Endodermal cell (in vitro differentiated cells): Measurements from ENCODE around the gene ZGLP1. TPM values are rescaled to one million over a fixed set of nuclear protein-coding genes. Genes with fewer than 3 reads are reported as not detected.
A peak's percentile ranks its signal among the peaks of the same experiment; 100 is the strongest.

Experiments
- DNase-seq: peaks from one replicate; pipeline ENCODE4 v3.0.0-alpha.2; 2017
- H3K27ac ChIP-seq: 2 replicates; pipeline ENCODE4 v1.5.1; 2013; ENCODE audit warnings: mild to moderate bottlenecking, low read depth, low read length, moderate library complexity
- H3K27me3 ChIP-seq: 2 replicates; pipeline ENCODE4 v1.6.1; 2013; ENCODE audit warnings: mild to moderate bottlenecking, low read length, moderate library complexity; ENCODE audit not compliant: insufficient read depth, control insufficient read depth, poor library complexity, severe bottlenecking
- H3K36me3 ChIP-seq: 2 replicates; pipeline ENCODE4 v1.7.0; 2013; ENCODE audit warnings: mild to moderate bottlenecking, low read length, moderate library complexity; ENCODE audit not compliant: control insufficient read depth, insufficient read depth
- H3K4me1 ChIP-seq: one replicate; pipeline ENCODE4 v1.7.0; 2013; ENCODE audit warnings: low read length; ENCODE audit not compliant: control insufficient read depth, insufficient read depth
- H3K4me3 ChIP-seq: 2 replicates; pipeline ENCODE4 v1.5.1; 2013; ENCODE audit warnings: mild to moderate bottlenecking, low read length, moderate library complexity
- H3K9ac ChIP-seq: 2 replicates; pipeline ENCODE4 v1.6.1; 2013; ENCODE audit warnings: mild to moderate bottlenecking, low read length, moderate library complexity; ENCODE audit not compliant: poor library complexity, severe bottlenecking; ENCODE audit errors: extremely low read depth
- H3K9me3 ChIP-seq: 2 replicates; pipeline ENCODE4 v1.6.1; 2013; ENCODE audit warnings: mild to moderate bottlenecking, low read length, moderate library complexity; ENCODE audit not compliant: control insufficient read depth
- H3K27ac Mint-ChIP-seq: 2 replicates; pipeline ENCODE4 v1.8.0; 2020; ENCODE audit warnings: mixed read lengths
- H3K27me3 Mint-ChIP-seq: 2 replicates; pipeline ENCODE4 v1.8.0; 2021; ENCODE audit warnings: mild to moderate bottlenecking, mixed read lengths; ENCODE audit not compliant: insufficient read depth
- H3K36me3 Mint-ChIP-seq: 2 replicates; pipeline ENCODE4 v1.8.0; 2020; ENCODE audit warnings: low read depth, mixed read lengths
- H3K4me1 Mint-ChIP-seq: 2 replicates; pipeline ENCODE4 v1.8.0; 2020; ENCODE audit warnings: mixed read lengths
- H3K4me3 Mint-ChIP-seq: 2 replicates; pipeline ENCODE4 v1.8.0; 2020; ENCODE audit warnings: mild to moderate bottlenecking, moderate library complexity, mixed read lengths
- H3K9me3 Mint-ChIP-seq: 2 replicates; pipeline ENCODE4 v1.8.0; 2020; ENCODE audit warnings: mild to moderate bottlenecking, mixed read lengths
- CTCF ChIP-seq: fragments of 200-600 bp; sonication (generic); conservative IDR thresholded peaks from 2 replicates; pipeline ENCODE4 v1.5.0; 2021; ENCODE audit warnings: antibody characterized with exemption, mild to moderate bottlenecking
- WGBS, 2 experiments: methylation state at CpG; one replicate each; pipeline versions ENCODE4 v1.1.5 to v1.1.7; 2013; ENCODE audit warnings: missing lambda C conversion rate in 2 of 2, mixed read lengths in 1 of 2; ENCODE audit not compliant: insufficient coverage in 1 of 2, insufficient read length in 1 of 2; 5-methylcytosine and 5-hydroxymethylcytosine counted together
- total RNA-seq, 2 donors: library from RNA; stranded (reverse); fragmentation: NEBNext Ultra II Directional in 1 of 2; extraction: Animal tissue kit (Norgen Biotek cat#: 25700) in 1 of 2; gene quantifications; 2 replicates in 1 of 2; 3 replicates in 1 of 2; pipeline ENCODE4 v1.2.1, GENCODE V29; 2021

Gene ZGLP1
- total RNA-seq, 2 donors from 2014 or later: 4.5 to 7.8 TPM

GRCh38 chr19:10262771-10263170, 46.8 kb downstream of the ZGLP1 start:
- H3K9me3 ChIP-seq: no peaks in the 10 kb centered on the region
- no peak overlapping the region for H3K9ac ChIP-seq
- Mint-ChIP-seq H3K9me3 (no peaks in the 10 kb centered on the region), H3K27ac (no peak overlapping the region), H3K4me1 (no peaks in the 10 kb centered on the region), H3K4me3 (no peak overlapping the region), H3K36me3 (peaks cover 16% of the 10 kb centered on the region), H3K27me3 (peaks cover 6% of the 10 kb centered on the region)
- H3K27me3 ChIP-seq: no peaks in the 10 kb centered on the region
- H3K4me3 ChIP-seq: no peak overlapping the region
- WGBS, 2 experiments: 93 to 100% methylated on average over 6 to 7 of the region's 7 CpGs
- no peaks in the 10 kb centered on the region for H3K4me1 ChIP-seq
- no peak for DNase-seq
- no peak for TF ChIP-seq CTCF
- H3K36me3 ChIP-seq: peaks cover 18% of the 10 kb centered on the region
- H3K27ac ChIP-seq: no peak overlapping the region

DNA sequence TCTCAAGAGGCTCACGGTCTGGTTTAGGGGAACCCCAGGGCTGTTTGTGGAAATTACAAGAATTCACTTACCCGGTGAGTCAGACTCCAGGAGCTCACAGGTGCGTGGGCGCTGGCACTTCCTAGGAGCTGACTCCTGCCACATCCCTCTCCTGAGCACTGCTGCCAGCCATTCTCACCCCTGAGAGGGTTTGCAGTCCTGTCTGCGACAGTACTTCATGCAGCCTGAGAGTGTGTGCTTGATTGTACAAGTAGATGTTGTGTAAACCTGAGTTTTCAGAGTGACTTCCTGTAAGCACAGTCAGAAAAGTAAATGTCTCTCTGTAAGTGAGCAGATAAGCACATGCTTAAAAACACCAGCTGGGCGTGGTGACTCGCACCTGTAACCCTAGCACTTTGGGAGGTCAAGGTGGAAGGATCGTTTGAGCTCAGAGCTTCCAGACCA, 49.5 kb downstream of the ZGLP1 start:
- TF ChIP-seq CTCF: no peak
- Histone ChIP-seq H3K4me3 (no peak overlapping the region), H3K36me3 (peaks cover 32% of the 10 kb centered on the region), H3K27me3 (no peaks in the 10 kb centered on the region), H3K9me3 (no peaks in the 10 kb centered on the region), H3K4me1 (no peaks in the 10 kb centered on the region), H3K27ac (no peak overlapping the region), H3K9ac (no peak overlapping the region)
- no peak for DNase-seq
- Mint-ChIP-seq H3K4me3 (no peak overlapping the region), H3K9me3 (no peaks in the 10 kb centered on the region), H3K27ac (no peak overlapping the region), H3K4me1 (no peaks in the 10 kb centered on the region), H3K36me3 (peaks cover 33% of the 10 kb centered on the region), H3K27me3 (no peaks in the 10 kb centered on the region)
- 93 to 94% methylated on average over 6 to 8 of the region's 8 CpGs for WGBS, 2 experiments

DNA sequence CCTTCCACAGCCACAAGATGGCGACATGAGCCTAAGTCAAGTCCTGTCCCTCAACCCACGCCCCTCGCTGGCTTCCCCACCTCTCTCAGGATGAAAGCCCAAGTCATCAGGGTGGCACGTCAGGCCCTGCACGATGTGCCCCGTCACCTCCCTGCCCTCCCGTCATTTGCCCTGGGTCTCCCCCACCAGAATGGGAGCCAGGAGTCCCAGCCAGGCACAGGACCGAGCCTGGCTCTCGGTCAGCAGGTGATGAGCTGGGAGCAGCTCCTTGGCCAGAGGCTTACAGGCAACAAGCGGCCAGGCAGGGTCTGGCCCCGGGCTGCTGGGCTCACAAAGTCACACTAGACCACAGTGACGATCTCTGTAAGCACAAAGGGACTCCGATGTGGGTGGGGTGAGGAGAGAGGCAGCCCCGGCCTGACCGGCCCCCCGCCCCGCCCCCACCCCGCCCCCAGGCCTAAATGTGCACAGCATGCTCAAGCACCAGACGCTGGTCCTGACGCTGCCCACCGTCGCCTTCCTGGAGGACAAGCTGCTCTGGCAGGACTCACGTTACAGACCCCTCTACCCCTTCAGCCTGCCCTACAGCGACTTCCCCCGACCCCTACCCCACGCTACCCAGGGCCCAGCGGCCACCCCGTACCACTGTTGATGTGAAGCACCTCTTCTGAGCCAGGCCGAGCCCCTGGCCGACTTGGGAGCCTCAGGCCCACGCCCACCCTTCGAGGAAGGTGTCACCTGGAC, 50.3 kb downstream of the ZGLP1 start:
- peaks cover 39% of the 10 kb centered on the region for H3K36me3 ChIP-seq
- H3K4me3 Mint-ChIP-seq: no peak overlapping the region
- no peak overlapping the region for H3K9ac ChIP-seq
- H3K4me1 ChIP-seq: no peaks in the 10 kb centered on the region
- H3K4me1 Mint-ChIP-seq: no peaks in the 10 kb centered on the region
- peak; percentile 98 for DNase-seq
- no peak overlapping the region for H3K4me3 ChIP-seq
- H3K9me3 Mint-ChIP-seq: no peaks in the 10 kb centered on the region
- no peaks in the 10 kb centered on the region for H3K9me3 ChIP-seq
- no peak overlapping the region for H3K27ac ChIP-seq
- peaks cover 42% of the 10 kb centered on the region for H3K36me3 Mint-ChIP-seq
- WGBS, 2 experiments: 62 to 71% methylated on average over 7 to 32 of the region's 32 CpGs
- no peaks in the 10 kb centered on the region for H3K27me3 ChIP-seq
- no peaks in the 10 kb centered on the region for H3K27me3 Mint-ChIP-seq
- no peak overlapping the region for H3K27ac Mint-ChIP-seq
- peak; percentile 82 for TF ChIP-seq CTCF
